Right kidney (tissue), 1 donor: ENCODE measurements around the gene STIM1.
"Not testable (repeated sequence)": the region's sequence is repeated elsewhere in the genome, so short reads cannot be mapped to it uniquely, and the experiment has no call there.

Experiments used
- DNase-seq: peaks from one replicate; pipeline ENCODE4 v3.0.0-alpha.2; 2016

STIM1 gene

DNA sequence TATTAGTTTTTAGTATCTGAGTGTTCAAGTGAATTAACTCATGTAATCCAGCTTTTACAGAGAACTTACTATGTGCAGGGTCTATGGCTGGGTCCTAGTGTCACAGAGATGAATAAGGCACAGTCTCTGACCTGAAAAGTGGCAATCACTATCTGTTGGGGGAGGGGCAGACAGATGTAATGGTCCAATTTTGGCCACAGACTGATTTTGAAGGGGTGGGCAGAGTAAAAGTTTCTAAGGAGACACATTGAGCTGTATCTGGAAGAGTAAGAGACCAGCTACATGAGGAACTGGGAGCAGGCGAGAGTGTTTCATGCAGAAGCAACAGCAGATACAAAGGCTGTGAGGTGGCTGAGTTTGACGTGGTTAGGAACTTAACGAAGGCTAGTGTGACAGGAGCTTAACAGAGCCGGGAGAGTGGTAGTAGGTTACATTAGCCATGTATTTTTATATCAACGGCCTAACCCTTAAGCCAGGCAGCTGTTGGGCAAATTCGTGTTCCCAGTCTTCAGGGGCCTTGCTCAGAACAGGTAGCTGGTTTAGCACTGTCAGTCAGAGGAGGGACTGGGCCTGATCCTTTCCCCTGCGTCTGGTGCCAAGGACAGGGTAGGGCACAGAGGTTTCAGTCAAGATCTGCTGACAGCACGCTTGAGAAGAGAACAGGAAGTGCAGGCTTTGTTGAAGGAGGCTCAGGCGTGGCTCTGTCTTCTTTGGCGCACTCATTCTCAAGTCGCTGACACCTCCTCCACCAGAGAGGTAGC, 1.4 kb upstream of the STIM1 start:
- DNase-seq = no peak

GRCh38 chr11:3854660-3854976, 846 bp upstream of the STIM1 start:
- DNase-seq = no peak

DNA sequence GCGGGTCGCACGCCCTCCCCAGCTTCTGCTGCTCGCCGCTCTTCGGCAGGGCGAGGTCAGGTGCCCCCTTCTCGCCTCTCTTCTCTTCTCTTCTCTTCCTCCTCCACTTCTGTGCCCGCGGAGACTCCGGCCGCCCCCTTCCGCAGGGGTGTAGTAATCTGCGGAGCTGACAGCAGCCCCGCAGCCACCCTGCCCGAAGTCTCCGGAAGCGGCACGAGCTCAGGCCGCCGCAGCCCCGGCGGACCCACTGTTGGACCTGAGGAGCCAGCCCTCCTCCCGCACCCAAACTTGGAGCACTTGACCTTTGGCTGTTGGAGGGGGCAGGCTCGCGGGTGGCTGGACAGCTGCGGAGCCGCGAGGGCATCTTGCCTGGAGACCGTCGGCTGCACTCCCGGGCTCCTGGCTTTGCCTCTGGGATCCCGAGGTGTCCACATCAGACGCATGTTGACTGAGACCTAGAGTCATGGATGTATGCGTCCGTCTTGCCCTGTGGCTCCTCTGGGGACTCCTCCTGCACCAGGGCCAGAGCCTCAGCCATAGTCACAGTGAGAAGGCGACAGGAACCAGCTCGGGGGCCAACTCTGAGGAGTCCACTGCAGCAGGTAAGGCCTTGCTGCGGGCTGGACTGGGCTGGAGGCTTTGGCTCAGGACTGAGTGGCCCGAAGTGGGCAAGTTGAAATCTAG, 486 bp downstream of the STIM1 start:
- DNase-seq = peak; percentile 81

DNA sequence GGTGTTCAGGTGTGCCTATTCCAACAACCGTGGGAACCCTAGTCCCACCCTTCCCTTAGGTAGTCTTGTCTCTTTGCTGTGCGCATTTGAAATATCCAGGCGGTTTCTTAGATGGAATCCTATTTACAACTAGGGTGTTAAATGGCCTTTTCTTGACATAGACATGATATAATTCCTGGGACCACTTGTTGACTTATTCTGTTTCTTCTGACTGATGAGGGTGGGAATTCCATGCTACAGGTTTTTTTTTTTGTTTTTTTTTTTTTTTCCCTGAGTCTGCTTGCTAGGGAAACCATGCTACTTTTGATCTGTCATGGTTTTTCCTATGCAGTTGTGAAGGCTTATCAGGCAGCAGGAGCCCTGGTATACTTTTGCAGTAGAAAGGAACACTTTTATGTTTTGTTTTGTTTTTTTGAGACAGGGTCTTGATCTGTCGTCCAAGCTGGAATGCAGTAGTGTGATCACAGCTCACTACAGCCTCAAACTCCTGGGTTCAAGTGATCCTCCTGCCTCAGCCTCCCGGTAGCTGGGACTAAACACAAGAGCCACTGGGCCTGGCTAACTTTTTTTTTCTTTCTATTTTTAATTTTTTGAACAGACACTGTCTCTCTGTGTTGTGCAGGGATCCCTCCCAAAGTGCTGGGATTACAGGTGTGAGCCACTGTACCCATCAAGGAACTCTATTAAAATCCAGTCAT, 1.5 kb downstream of the STIM1 start:
- no peak for DNase-seq

DNA sequence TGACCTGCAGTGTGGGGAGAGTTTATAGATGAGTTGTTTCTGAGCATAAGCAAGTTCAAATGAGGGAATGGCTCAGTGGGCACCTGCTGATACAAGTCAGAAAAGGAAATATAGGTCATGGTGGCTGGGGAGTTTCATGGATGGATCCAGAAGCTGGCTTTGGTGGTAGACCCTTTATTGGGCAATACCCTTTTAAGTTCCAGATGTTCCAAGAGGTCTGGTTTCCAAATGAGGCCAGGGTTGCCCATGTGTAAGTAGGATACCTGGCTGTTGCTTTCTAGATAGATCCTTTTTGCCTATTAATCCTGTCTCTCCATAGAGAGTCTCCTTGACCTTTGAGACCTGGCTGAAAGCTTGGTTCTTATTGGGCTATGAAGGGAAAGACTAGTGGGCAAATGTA, 2.2 kb downstream of the STIM1 start:
- DNase-seq = no peak

DNA sequence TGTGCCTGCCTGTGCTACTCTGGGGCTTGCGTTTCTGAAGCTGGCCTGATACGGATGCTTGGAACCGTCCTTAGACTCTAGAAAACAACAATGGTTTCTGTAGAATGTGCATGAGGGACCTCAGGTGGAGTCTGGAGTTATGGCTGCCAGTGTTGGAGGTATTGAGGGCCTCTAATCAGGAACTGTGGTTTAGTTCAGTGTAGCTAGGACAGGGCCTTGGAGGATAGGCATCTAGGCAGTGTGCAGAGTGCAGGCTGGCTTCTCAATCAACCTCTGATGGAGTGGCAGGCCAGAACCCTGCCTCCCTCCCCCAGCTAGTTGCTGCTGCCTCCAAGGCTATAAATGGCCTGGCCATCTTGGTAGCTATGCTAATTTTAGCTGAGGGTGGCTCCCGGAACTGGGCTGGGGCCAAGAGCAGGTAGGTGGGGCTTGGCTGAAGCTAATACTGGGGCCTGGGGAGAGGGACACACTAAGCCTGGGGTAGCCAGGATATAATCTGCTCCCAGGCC, 4.0 kb downstream of the STIM1 start:
- no peak for DNase-seq

- no peak for DNase-seq
These were observed 4.9 kb downstream of the STIM1 start for GRCh38 chr11:3860375-3860774.

DNA sequence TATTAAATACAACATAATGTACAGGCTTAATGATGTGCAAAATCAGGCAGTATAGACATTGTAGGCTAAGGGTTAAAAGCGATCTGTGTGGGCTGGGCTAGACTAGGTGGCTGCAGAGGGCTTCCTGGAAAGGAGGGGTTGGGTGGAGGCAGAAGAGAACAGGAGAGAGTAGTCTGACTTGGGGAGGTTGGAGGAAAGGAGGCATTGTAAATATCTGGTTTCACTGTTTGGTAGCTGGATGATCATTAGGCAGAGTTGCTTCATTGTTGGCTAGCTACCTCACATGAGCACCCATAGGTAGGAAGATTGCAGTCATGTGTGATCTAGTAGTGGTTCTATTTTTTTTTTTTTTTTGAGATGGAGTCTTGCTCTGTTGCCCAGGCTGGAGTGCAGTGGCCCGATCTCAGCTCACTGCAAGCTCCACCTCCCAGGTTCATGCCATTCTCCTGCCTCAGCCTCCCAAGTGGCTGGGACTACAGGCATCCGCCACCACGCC, 5.5 kb downstream of the STIM1 start:
- DNase-seq = not testable (repeated sequence)

DNA sequence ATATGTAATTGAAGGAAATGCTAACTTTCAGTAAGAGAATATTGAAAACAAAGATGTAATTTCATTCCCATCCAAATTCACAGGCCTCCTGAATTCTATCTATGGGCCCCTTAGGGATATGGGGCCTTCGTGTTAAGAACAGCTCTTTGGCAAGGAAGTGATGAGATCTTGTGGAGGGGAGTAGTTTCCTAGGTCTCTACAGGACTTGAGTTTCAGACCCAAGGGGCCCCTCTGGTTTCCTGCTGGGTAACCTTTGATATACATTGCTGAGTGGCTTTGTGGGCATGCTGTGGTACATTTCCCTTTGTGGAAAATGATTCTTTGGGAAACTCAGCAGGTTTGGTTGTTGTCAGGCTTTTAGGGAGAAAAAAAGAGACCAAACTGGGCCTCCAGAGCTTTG, 6.2 kb downstream of the STIM1 start:
- no peak for DNase-seq

DNA sequence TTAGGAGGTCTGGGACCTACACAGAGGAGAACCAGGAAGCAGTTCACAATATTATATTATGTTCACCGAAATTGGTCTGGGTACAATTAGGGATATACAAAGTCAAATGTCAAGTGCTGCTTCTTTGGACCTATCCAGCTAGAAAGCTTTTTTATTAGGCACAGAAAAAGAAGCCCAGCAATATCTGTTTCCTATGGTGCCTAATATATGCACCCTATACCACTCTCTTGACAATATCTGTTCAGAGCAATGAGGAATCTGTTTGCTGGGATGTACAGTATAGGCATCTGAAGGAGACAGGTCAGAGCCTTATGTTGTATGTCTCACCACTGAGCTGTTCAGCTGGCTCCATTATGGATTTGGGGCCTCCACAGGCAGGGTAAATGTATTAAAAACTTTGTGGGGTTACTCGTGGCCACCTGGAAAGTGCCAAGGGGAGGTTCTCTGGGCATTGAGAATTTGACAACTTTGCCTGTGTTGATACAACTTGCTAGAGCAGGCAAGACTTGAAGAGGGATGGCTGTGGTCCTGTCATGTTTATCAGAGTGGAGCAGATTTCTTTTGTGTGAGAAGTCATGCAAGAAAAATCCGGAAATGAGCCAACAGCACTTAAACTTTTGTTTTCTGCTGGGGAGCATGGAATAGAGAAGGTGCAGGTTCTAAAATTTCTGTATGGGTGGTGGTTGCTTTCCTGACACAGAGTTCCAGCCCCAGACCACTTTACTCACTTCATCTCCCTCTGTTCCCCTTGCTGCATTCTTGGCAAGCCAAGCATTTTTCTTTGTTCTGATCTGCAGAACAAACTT, 10.1 kb downstream of the STIM1 start:
- no peak for DNase-seq

DNA sequence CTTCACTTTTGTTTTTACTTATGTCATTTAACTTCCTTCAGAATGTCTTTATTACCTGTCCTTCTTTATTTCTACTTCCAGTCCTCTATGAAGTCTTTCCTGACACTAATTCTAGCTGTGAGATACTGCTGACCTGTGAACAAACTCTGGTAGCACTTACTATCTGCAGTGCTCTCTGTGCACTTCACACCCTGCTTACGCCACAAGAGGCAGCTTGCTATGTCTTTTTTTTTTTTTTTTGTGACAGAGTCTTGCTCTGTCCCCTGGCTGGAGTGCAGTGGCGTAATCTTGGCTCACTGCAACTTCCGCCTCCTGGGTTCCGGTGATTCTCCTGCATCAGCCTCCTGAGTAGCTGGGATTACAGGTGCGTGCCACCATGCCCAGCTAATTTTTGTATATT, 10.7 kb downstream of the STIM1 start:
- DNase-seq = no peak

DNA sequence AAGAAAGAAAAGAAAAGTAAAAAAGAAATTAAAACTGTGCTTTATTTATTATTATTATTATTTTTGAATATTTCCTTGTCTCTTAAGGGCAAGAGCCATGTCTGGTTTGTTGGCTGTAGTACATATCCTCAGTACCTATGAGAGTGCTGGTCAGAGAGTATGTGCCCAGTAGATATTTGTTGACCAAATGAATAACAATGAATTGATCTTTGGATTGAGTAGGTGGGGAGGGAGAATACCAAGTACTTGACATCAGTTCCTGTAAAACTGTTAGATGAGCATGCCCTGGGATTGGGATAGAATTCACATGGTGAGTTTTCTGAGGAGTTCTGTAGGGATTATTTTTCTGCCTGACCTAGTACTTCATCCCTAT, 11.4 kb downstream of the STIM1 start:
- no peak for DNase-seq

- no peak for DNase-seq
These were observed 12.0 kb downstream of the STIM1 start for GRCh38 chr11:3867209-3868091.

DNA sequence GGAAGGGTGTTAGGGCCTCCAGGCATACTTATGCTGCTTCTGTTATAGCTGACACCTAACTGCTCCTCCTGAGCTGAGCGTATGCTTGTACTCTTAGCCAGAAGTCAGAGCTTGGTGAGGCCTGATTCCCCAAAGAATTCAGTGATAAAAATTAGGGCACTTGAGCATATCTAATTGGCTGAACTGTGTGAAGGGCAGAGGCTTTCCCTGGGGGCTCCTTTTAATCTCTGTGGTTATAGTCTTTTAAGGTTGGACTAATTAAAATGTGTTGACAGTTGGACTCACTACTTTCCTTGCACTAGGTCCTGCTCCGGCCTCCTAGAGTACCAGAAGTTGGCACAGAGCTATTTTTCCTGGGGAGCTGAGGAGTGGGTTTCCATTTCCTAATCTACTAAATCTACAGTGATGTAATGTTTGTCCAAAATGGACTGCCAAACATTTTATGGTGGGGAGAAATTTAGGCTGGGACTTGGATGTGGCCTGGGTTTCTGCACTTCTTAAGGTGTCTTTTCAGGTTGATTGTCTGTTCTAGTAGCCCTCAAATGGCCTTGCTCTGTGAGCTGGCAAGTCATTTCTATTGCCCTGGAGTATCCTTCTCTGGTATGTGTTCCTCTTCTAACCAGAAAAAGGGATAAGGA, 18.4 kb downstream of the STIM1 start:
- DNase-seq = no peak

GRCh38 chr11:3876613-3877012, 21.1 kb downstream of the STIM1 start:
- DNase-seq = no peak

GRCh38 chr11:3877364-3878257, 22.1 kb downstream of the STIM1 start:
- DNase-seq = peak; percentile 32

DNA sequence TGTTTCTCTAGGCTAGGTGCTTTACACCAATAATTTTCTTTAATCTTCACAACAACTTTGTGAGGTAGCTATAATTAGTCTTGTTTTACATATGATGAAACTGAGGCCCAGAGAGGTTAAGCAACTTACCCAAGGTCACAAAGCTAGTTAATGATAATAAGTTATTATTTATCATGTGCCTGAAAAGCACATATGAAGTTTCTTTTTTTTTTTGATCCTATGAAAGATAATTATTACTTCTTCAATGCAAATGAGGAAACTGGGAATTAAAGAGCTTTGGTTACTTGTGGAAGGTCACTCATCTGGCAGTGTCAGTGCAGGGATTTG, 22.8 kb downstream of the STIM1 start:
- DNase-seq = no peak

GRCh38 chr11:3879216-3879966, 23.9 kb downstream of the STIM1 start:
- DNase-seq = no peak

DNA sequence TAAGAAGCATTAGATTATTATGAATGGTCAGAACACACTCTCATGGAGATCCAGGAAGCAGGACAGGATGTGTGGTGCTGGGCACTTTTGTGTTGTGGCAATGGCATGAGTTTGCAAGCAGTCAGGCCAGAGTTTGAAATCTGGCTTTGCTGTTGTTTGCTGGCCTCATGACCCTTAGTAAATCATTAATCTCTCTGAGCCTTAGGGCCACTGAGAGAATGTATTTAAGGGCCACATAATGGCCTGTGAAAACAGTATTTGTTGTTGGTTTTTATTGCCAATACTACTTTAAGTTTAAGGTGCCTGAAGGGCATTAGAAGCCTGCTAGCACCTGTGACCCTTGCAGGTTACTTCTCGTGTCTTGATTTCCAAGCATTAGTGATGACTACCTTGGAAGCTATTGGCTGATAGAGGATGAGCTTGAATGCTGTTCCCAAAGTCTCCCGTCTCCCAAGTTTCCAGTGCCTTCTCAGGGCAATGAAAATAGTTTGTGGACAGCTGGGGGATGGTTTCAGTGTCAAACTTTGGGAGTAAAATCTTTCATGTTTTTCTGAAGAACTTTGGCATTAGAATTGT, 24.6 kb downstream of the STIM1 start:
- no peak for DNase-seq
